Activated CD4-positive, alpha-beta T cell treated with anti-CD3 and anti-CD28 coated beads, Interleukin-2, amount 50 U/mL, for 48 hours (primary cell): ENCODE results near the gene PLEKHA1.
A peak's percentile ranks its signal among the peaks of the same experiment; 100 is the strongest.

ENCODE experiments used
- DNase-seq, 2 experiments: peaks; one replicate each; pipeline ENCODE4 v3.0.0-alpha.2; 2020

Gene PLEKHA1

GRCh38 chr10:122462533-122463465 is 88.3 kb downstream of the PLEKHA1 start:
- peak in 1 of 2 experiments; percentile 34 for DNase-seq

- no peak for DNase-seq
These were observed 89.2 kb downstream of the PLEKHA1 start for GRCh38 chr10:122463466-122464249.

- DNase-seq = no peak
These were observed 89.7 kb downstream of the PLEKHA1 start for GRCh38 chr10:122464250-122464510.

- no peak for DNase-seq
These were observed 90.1 kb downstream of the PLEKHA1 start for GRCh38 chr10:122464586-122464985.

GRCh38 chr10:122465401-122466040 is 91.0 kb downstream of the PLEKHA1 start:
- DNase-seq = no peak

GRCh38 chr10:122466951-122467381 is 92.5 kb downstream of the PLEKHA1 start:
- no peak for DNase-seq

GRCh38 chr10:122467701-122468100 is 93.2 kb downstream of the PLEKHA1 start:
- DNase-seq = no peak

GRCh38 chr10:122468307-122468925 is 93.9 kb downstream of the PLEKHA1 start:
- DNase-seq = no peak

GRCh38 chr10:122468926-122469781 is 94.6 kb downstream of the PLEKHA1 start:
- no peak for DNase-seq

- no peak for DNase-seq
These were observed 95.3 kb downstream of the PLEKHA1 start for GRCh38 chr10:122469848-122470247.

- DNase-seq = no peak
These were observed 97.1 kb downstream of the PLEKHA1 start for GRCh38 chr10:122471531-122472177.

GRCh38 chr10:122473116-122473515 is 98.6 kb downstream of the PLEKHA1 start:
- no peak for DNase-seq

GRCh38 chr10:122474131-122474818 is 99.8 kb downstream of the PLEKHA1 start:
- DNase-seq = no peak

GRCh38 chr10:122475100-122475499 is 100.6 kb downstream of the PLEKHA1 start:
- no peak for DNase-seq

- no peak for DNase-seq
These were observed 101.3 kb downstream of the PLEKHA1 start for GRCh38 chr10:122475591-122476332.

- DNase-seq = no peak
These were observed 101.8 kb downstream of the PLEKHA1 start for GRCh38 chr10:122476333-122476695.

- DNase-seq = no peak
These were observed 102.9 kb downstream of the PLEKHA1 start for GRCh38 chr10:122477436-122477835.

GRCh38 chr10:122478971-122479370 is 104.5 kb downstream of the PLEKHA1 start:
- no peak for DNase-seq

- DNase-seq = no peak
These were observed 105.8 kb downstream of the PLEKHA1 start for GRCh38 chr10:122480146-122480833.
